ENCODE results near the gene GPX3.

GRCh38 chr5:151012862-151013261, 7.5 kb upstream of the GPX3 start:
- TF ChIP-seq CTCF (IDR thresholded peaks at IDR 0.05) (no peak), POLR2A (IDR thresholded peaks at IDR 0.05) (no peak), POLR2AphosphoS5 (IDR thresholded peaks at IDR 0.05) (no peak), EP300 (IDR thresholded peaks at IDR 0.05) (no peak)

Measured in stomach (tissue), 4 donors.